ENCODE results near the gene STARD13. TPM values are rescaled to one million over a fixed set of nuclear protein-coding genes. Genes with fewer than 3 reads are reported as not detected.

Gene STARD13
- total RNA-seq, 8 experiments from 2014 or later, result 1.4 to 38.6 (median 7.7) TPM

DNA sequence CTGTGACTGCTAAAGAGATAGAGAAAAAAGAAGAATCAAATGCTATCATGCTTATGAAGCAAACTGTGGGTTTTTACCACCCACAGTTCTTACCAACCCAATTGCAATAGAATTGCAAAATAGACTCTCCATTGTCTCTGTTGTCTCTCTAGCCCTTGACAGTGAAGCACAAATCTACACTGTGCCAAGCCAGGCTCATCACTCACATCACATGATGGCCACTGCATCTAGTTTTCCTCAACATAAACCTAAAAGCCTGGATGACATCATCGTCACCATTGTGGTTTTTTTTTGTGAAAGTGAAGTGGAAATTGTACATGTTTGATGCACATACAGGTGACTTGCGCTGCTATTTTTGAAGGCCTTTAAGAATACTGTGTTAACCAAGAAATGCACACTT is 213.3 kb downstream of the STARD13 start:
- peaks cover 26 to 28% of the 10 kb centered on the region in 2 donors for H3K4me1 ChIP-seq (replicated peaks in 1 of 2)
- in situ Hi-C loops (cut with MboI; ENCODE audit: low pct_unique_long_range_greater_than_20kb in 2 of 9, low sequenced_read_pairs in 9 of 9, unreplicated experiment in 9 of 9), result no loop called here
- ATAC-seq (replicated peaks in 6 of 8), result peak in 5 of 8 experiments; percentile 75 to 97 (median 95)
- no peak overlapping the region for H3K27ac ChIP-seq
- no peak overlapping the region for H3K4me3 ChIP-seq
- WGBS, 10 experiments, result 83 to 100% (median 94%) methylated on average over 1 to 2 of the region's 2 CpGs; no CpG with 5 or more reads in 2 of the 10 experiments

DNA sequence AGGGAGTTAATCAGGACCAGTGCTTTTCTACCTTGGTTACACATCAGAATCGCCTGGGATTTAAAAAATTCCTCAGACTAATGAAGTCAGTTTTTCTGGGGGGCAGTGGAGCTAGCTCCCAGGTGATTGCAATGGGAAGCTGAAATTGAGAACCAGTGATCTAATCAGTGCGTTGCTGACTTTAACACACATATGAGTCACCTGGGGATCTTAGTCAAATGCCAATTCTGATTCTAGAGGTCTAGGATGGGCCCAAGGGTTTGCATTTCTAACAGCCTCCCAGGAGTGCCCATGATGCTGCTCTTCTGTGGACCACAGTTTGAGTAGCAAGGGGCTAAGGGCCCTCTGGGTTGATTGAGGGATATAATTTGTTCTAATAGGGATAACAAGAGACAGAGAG is 214.8 kb downstream of the STARD13 start:
- ATAC-seq (replicated peaks in 6 of 8), result peak in 2 of 8 experiments; percentile 28 to 46
- in situ Hi-C loops (cut with MboI; ENCODE audit: low pct_unique_long_range_greater_than_20kb in 2 of 9, low sequenced_read_pairs in 9 of 9, unreplicated experiment in 9 of 9), result no loop called here

DNA sequence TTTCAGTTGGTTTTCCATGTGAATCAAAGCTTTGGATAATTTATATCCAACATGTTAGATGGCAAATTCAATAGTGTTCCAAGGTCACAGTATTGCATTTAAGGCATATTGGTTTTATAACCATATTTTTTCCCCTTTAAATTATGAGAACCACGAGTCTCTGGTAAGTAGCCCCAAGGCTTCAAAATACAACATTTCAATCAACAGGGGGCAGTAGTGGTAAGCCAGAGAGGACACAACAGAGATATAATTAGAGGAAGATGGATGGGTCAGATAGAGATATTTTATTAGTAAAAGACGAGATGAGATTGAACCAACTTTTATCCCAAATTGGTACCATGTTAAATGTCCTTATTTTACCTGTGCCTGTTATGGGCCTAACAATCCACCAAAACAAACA is 216.2 kb downstream of the STARD13 start:
- Histone ChIP-seq H3K4me3 (no peak overlapping the region), H3K27ac (no peak overlapping the region), H3K4me1 (replicated peaks in 1 of 2) (peaks cover 11 to 17% of the 10 kb centered on the region in 2 donors)
- no peak for ATAC-seq (replicated peaks in 6 of 8)
- WGBS, 10 experiments, result 67 to 100% (median 83%) methylated on average over 1 to 2 of the region's 2 CpGs; no CpG with 5 or more reads in 3 of the 10 experiments
- in situ Hi-C loops (cut with MboI; ENCODE audit: low pct_unique_long_range_greater_than_20kb in 2 of 9, low sequenced_read_pairs in 9 of 9, unreplicated experiment in 9 of 9), result no loop called here

More for the DNA sequence above, 214.8 kb downstream of the STARD13 start:
- no peak overlapping the region for H3K4me3 ChIP-seq
- WGBS, 10 experiments, result 20 to 100% (median 80%) methylated on average over 1 to 2 of the region's 2 CpGs; no CpG with 5 or more reads in 2 of the 10 experiments
- H3K4me1 ChIP-seq (replicated peaks in 1 of 2), result peaks cover 19 to 21% of the 10 kb centered on the region in 2 donors
- no peak overlapping the region for H3K27ac ChIP-seq

DNA sequence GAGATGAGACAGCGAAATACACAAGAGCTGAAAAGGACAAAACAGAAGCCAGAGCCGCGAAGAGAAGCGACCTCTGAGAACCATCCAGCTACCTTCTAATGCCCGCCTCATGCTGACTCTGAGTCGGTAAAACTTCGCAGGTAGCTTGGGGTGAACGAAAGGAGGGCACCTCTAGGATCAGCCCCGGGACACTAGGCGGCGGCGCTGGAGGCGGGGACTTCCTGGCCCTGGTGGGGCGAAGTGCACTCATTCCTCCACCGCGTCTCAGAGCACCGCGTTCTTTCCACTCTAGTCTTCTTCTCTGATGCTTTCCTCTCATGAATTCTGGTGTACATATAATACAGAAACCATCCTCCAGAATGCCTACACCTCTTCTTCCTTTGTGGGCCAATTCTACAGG is 219.2 kb downstream of the STARD13 start:
- in situ Hi-C loops (cut with MboI; ENCODE audit: low pct_unique_long_range_greater_than_20kb in 2 of 9, low sequenced_read_pairs in 9 of 9, unreplicated experiment in 9 of 9), result no loop called here
- 90 to 100% (median 99%) methylated on average over 2 to 9 of the region's 18 CpGs; no CpG with 5 or more reads in 4 of the 10 experiments for WGBS, 10 experiments
- Histone ChIP-seq H3K4me1 (replicated peaks in 1 of 2) (peaks cover 0 to 3% of the 10 kb centered on the region in 2 donors), H3K27ac (no peak overlapping the region), H3K4me3 (no peak overlapping the region)
- no peak for ATAC-seq (replicated peaks in 6 of 8)

DNA sequence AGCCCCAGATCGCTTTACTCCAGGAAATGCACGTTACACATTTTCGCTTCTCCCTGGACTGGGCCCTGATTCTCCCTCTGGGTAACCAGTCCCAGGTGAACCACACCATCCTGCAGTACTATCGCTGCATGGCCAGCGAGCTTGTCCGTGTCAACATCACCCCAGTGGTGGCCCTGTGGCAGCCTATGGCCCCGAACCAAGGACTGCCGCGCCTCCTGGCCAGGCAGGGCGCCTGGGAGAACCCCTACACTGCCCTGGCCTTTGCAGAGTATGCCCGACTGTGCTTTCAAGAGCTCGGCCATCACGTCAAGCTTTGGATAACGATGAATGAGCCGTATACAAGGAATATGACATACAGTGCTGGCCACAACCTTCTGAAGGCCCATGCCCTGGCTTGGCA is 224.7 kb downstream of the STARD13 start:
- peaks cover 13 to 20% of the 10 kb centered on the region in 2 donors for H3K4me1 ChIP-seq (replicated peaks in 1 of 2)
- H3K27ac ChIP-seq, result no peak overlapping the region
- H3K4me3 ChIP-seq, result no peak overlapping the region
- no peak for ATAC-seq (replicated peaks in 6 of 8)
- 70 to 97% (median 91%) methylated on average over 4 to 13 of the region's 15 CpGs; no CpG with 5 or more reads in 3 of the 10 experiments for WGBS, 10 experiments
- in situ Hi-C loops (cut with MboI; ENCODE audit: low pct_unique_long_range_greater_than_20kb in 2 of 9, low sequenced_read_pairs in 9 of 9, unreplicated experiment in 9 of 9), result no loop called here

DNA sequence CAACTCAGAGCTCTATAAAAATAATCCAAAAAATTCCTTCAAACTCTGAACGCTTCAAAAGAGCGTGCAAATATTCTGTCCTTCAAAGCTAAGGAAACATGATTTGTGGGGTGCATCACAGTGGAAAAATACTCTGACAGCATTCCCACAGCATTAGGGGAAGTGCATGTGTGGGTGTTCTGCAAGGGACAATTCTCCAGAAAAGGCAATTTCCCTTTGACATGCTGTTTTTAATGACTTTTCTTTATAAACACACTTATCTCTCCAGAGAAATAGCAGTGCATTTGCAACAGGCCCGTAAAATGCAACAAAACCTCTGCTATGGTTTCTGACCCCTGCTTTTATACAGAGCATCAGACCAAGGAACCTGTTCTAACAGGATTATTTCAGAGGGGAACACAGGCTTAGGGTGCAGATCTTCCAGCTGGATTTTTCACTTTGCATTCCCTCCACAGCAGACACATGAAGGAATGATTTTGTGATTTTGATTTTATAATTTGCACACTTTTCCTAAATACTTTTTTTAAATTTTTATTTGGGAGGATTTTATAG is 226.7 kb downstream of the STARD13 start:
- in situ Hi-C loops (cut with MboI; ENCODE audit: low pct_unique_long_range_greater_than_20kb in 2 of 9, low sequenced_read_pairs in 9 of 9, unreplicated experiment in 9 of 9), result no loop called here
- no peak overlapping the region for H3K4me3 ChIP-seq
- ATAC-seq (replicated peaks in 6 of 8), result peak in 4 of 8 experiments; percentile 52 to 88 (median 79)
- H3K27ac ChIP-seq, result no peak overlapping the region
- H3K4me1 ChIP-seq (replicated peaks in 1 of 2), result peaks cover 13 to 20% of the 10 kb centered on the region in 2 donors
- WGBS, 10 experiments, result 0 to 100% (median 80%) methylated on average over 1 to 3 of the region's 3 CpGs

DNA sequence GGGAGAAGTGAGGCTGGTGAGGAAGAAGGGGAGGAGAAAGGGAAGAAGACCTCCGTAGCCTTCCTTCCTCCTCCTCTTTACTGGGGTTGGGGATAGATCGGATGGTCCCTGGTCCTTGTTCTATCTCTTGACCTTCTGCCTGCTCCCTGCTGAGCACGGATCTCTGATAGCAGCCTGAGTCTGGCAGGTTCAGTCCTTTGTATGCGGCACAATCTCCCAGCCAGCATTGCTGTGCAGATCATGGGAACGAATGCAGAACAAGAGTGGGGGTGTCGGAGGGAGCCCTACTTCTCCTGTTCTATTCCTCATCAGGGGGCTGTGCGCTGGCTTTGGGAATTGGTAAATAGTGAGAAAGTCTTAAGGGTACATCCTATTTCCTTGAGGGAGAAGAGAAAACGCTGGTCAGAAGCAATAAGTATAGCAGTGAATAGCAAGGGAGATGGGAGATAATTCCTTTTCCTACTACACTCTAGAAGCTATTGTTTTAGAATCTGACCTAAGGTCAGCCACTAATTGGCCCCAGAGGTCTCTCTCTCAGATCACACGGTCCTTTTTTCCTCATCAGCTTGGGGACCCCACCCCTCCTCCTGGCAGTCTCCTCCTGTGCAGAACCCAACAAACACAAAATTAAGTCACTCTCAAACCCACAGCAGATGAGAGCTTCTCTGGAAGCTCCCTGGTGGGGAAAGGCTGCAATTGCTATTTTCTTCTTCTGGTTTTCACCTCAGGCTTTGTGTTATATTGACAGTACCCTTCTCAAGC is 228.4 kb downstream of the STARD13 start:
- WGBS, 10 experiments, result 0 to 93% (median 67%) methylated on average over 1 to 7 of the region's 9 CpGs; no CpG with 5 or more reads in 1 of the 10 experiments
- Histone ChIP-seq H3K27ac (no peak overlapping the region), H3K4me3 (no peak overlapping the region), H3K4me1 (replicated peaks in 1 of 2) (peaks cover 13 to 16% of the 10 kb centered on the region in 2 donors)
- in situ Hi-C loops (cut with MboI; ENCODE audit: low pct_unique_long_range_greater_than_20kb in 2 of 9, low sequenced_read_pairs in 9 of 9, unreplicated experiment in 9 of 9), result no loop called here
- peak; percentile 31 to 95 (median 50) for ATAC-seq (replicated peaks in 6 of 8)

DNA sequence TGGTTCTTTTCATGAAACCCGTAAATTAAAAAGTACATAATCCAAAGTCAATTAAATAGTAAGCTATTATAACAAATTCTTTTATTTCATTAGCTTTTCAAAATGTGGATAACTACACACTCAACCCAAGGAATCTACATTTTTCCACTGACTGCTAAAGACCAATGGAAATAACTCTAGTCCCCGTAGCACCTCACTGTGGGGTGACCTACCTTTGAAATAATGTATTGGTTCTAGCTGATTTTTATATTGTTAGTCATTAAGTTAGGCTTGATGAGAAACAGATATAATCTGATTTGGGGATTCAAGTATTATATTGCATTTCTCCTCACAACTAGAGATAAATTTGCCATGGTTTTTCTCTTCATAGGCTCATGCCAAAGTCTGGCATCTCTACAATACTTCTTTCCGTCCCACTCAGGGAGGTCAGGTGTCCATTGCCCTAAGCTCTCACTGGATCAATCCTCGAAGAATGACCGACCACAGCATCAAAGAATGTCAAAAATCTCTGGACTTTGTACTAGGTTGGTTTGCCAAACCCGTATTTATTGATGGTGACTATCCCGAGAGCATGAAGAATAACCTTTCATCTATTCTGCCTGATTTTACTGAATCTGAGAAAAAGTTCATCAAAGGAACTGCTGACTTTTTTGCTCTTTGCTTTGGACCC is 232.0 kb downstream of the STARD13 start:
- Histone ChIP-seq H3K4me1 (replicated peaks in 1 of 2) (peaks cover 7 to 8% of the 10 kb centered on the region in 2 donors), H3K4me3 (no peak overlapping the region), H3K27ac (no peak overlapping the region)
- WGBS, 10 experiments, result 46 to 95% (median 81%) methylated on average over 2 to 7 of the region's 7 CpGs
- in situ Hi-C loops (cut with MboI; ENCODE audit: low pct_unique_long_range_greater_than_20kb in 2 of 9, low sequenced_read_pairs in 9 of 9, unreplicated experiment in 9 of 9), result no loop called here
- ATAC-seq (replicated peaks in 6 of 8), result no peak
